A549 (cell line): Measurements from ENCODE around the gene DISC1. TPM values are rescaled to one million over a fixed set of nuclear protein-coding genes. Genes with fewer than 3 reads are reported as not detected.
A peak's percentile ranks its signal among the peaks of the same experiment; 100 is the strongest.

Experiments
- ATAC-seq, 2 experiments: fragments of 200-7000 bp in 1 of 2; fragments of >200 bp in 1 of 2; cut with Nextera tagmentation in 1 of 2; cut with Tn5 transposase in 1 of 2; 3 replicates each; pipeline versions ENCODE4 v1.8.0 to v1.9.1; 2018 to 2020; ENCODE audit warnings: mild to moderate bottlenecking in 1 of 2, moderate library complexity in 1 of 2
- CTCF ChIA-PET: fragments of 300-600 bp; sonication (Branson Sonifier 250); formaldehyde crosslinking; extraction: SDS; loops from one replicate; lab custom pipeline; 2021; ENCODE audit warnings: antibody characterized with exemption, inconsistent platforms; lab: Yijun Ruan, JAX
- POLR2A ChIA-PET: fragments of 350-600 bp; formaldehyde crosslinking; extraction: SDS; loops from one replicate; lab custom pipeline; 2021; ENCODE audit warnings: antibody characterized with exemption, inconsistent platforms; lab: Yijun Ruan, JAX
- DNase-seq, 2 experiments: peaks; one replicate each; pipeline versions ENCODE4 v3.0.0 to v3.0.0-alpha.2; 2011 to 2016; ENCODE audit warnings: low read depth in 1 of 2, low spot score in 1 of 2
- FAIRE-seq: peaks from 2 replicates; lab custom pipeline; 2011; peaks lifted over from hg19 to GRCh38; lab: Jason Lieb, UNC
- H3K27ac ChIP-seq, 2 experiments: fragments of >200 bp; sonication (Bioruptor Twin); formaldehyde crosslinking; 3 replicates each; pipeline ENCODE4 v1.5.1; 2016 to 2017
- H3K4me1 ChIP-seq: fragments of >200 bp; sonication (Bioruptor Twin); formaldehyde crosslinking; 3 replicates; pipeline ENCODE4 v1.6.1; 2016
- H3K4me2 ChIP-seq: fragments of >200 bp; sonication (Bioruptor Twin); formaldehyde crosslinking; 3 replicates; pipeline ENCODE4 v1.6.1; 2016
- H3K4me3 ChIP-seq: fragments of >200 bp; sonication (Bioruptor Twin); formaldehyde crosslinking; 3 replicates; pipeline ENCODE4 v1.5.1; 2016
- H3K9me3 ChIP-seq: fragments of >200 bp; sonication (Bioruptor Twin); formaldehyde crosslinking; 3 replicates; pipeline ENCODE4 v1.6.1; 2016
- ATOH8 ChIP-seq: fragments of 250-450 bp; sonication (Bioruptor Pico); IDR thresholded peaks from 2 replicates; pipeline ENCODE4 v1.5.0; 2020; ENCODE audit warnings: low read depth, mild to moderate bottlenecking, moderate library complexity
- BHLHE40 ChIP-seq: IDR thresholded peaks from 2 replicates; pipeline ENCODE4 v1.6.1; 2012; ENCODE audit warnings: low read depth, low read length, inconsistent platforms
- CHD2 ChIP-seq: fragments of 150-350 bp; IDR thresholded peaks from 2 replicates; pipeline ENCODE4 v1.6.1; 2014; ENCODE audit warnings: low read length; ENCODE audit not compliant: partially characterized antibody
- CTCF ChIP-seq: fragments of >200 bp; sonication (Bioruptor Twin); formaldehyde crosslinking; IDR thresholded peaks from 3 replicates; pipeline ENCODE4 v1.5.1; 2016
- ELK1 ChIP-seq: fragments of 150-350 bp; IDR thresholded peaks from 2 replicates; pipeline ENCODE4 v1.6.1; 2014; ENCODE audit warnings: low read depth, mild to moderate bottlenecking, low read length
- FOXS1 ChIP-seq: fragments of 250-450 bp; sonication (Bioruptor Pico); IDR thresholded peaks from 2 replicates; pipeline ENCODE4 v1.5.0; 2020; ENCODE audit warnings: mild to moderate bottlenecking, moderate library complexity
- HDAC2 ChIP-seq: fragments of 200-600 bp; sonication (generic); IDR thresholded peaks from 2 replicates; pipeline ENCODE4 v1.6.1; 2016
- HOXA7 ChIP-seq: fragments of 250-450 bp; sonication (Bioruptor Pico); IDR thresholded peaks from 2 replicates; pipeline ENCODE4 v1.5.0; 2020; ENCODE audit warnings: mild to moderate bottlenecking, moderate library complexity
- JUN ChIP-seq, 2 experiments: fragments of >200 bp; sonication (Bioruptor Twin); formaldehyde crosslinking; IDR thresholded peaks; 2 replicates in 1 of 2; 3 replicates in 1 of 2; pipeline ENCODE4 v1.6.1; 2016 to 2017
- MAFK ChIP-seq: fragments of 450-650 bp; IDR thresholded peaks from 2 replicates; pipeline ENCODE4 v1.6.1; 2014; ENCODE audit not compliant: partially characterized antibody
- MAX ChIP-seq: IDR thresholded peaks from 2 replicates; pipeline ENCODE4 v1.6.1; 2012
- MAZ ChIP-seq: fragments of 150-350 bp; IDR thresholded peaks from 2 replicates; pipeline ENCODE4 v1.6.1; 2014; ENCODE audit warnings: antibody characterized with exemption, low read depth, low read length, borderline replicate concordance
- NFE2L2 ChIP-seq: fragments of 150-350 bp; conservative IDR thresholded peaks from 2 replicates; pipeline ENCODE4 v1.6.1; 2014; ENCODE audit warnings: low read length
- POLR2A ChIP-seq: IDR thresholded peaks from 2 replicates; pipeline ENCODE4 v1.6.1; 2012; ENCODE audit warnings: mild to moderate bottlenecking, low read length
- RAD21 ChIP-seq, 2 experiments: fragments of >200 bp in 1 of 2; sonication (Bioruptor Twin) in 1 of 2; formaldehyde crosslinking in 1 of 2; IDR thresholded peaks in 1 of 2; conservative IDR thresholded peaks in 1 of 2; 2 replicates in 1 of 2; 3 replicates in 1 of 2; pipeline ENCODE4 v1.6.1; 2012 to 2018; ENCODE audit warnings: inconsistent platforms in 1 of 2
- REST ChIP-seq: fragments of 200-600 bp; sonication (generic); IDR thresholded peaks from 2 replicates; pipeline ENCODE4 v1.6.1; 2016; ENCODE audit warnings: antibody characterized with exemption, mild to moderate bottlenecking, moderate library complexity
- RFX5 ChIP-seq: fragments of 450-650 bp; IDR thresholded peaks from 2 replicates; pipeline ENCODE4 v1.7.1; 2014; ENCODE audit warnings: antibody characterized with exemption, mild to moderate bottlenecking, moderate library complexity
- TFCP2L1 ChIP-seq: fragments of 250-450 bp; sonication (Bioruptor Pico); IDR thresholded peaks from 2 replicates; pipeline ENCODE4 v1.5.0; 2021; ENCODE audit warnings: mild to moderate bottlenecking
- USF2 ChIP-seq: fragments of 450-650 bp; IDR thresholded peaks from 2 replicates; pipeline ENCODE4 v1.6.1; 2014; ENCODE audit warnings: antibody characterized with exemption
- WGBS: methylation state at CpG from one replicate; pipeline ENCODE4 v1.1.6; 2017; ENCODE audit errors: missing lambda C conversion rate; 5-methylcytosine and 5-hydroxymethylcytosine counted together
- polyA plus RNA-seq, 4 experiments: library from polyadenylated mRNA; depleted of rRNA in 3 of 4; stranded (reverse); fragments of >200 nt; fragmentation: RNase III in 1 of 4; extraction: RNeasy Plus Mini Kit Qiagen cat#74134 plus additional on column Dnase treatment in 1 of 4; gene quantifications; 2 replicates in 3 of 4; 3 replicates in 1 of 4; pipeline ENCODE4 v1.2.3, GENCODE V29; 2011 to 2017

DISC1 gene
- polyA plus RNA-seq, 2 of the 4 experiments (the other 2 are of a cell fraction), result 0.39 to 0.74 TPM

GRCh38 chr1:232077809-232078208 is 451.2 kb downstream of the DISC1 start:
- H3K4me1 ChIP-seq, result no peaks in the 10 kb centered on the region
- POLR2A ChIA-PET, result no interaction called here
- no peak overlapping the region for H3K27ac ChIP-seq
- no peak overlapping the region for H3K4me2 ChIP-seq
- WGBS, result 38% methylated on average over 1 of the region's 1 CpG
- DNase-seq, result no peak
- ATAC-seq, result no peak
- H3K4me3 ChIP-seq, result no peak overlapping the region
- H3K9me3 ChIP-seq, result no peaks in the 10 kb centered on the region
- TF ChIP-seq USF2, result peak; percentile 30; the same call in 1 of the 2 replicates
- no peak for TF ChIP-seq NFE2L2
- no peak for TF ChIP-seq JUN (IDR thresholded peaks at IDR 0.05)
- TF ChIP-seq CTCF, result no peak
- TF ChIP-seq RAD21 (conservative IDR thresholded peaks at IDR 0.05 in 1 of 2, IDR thresholded peaks at IDR 0.05 in 1 of 2), result no peak
- no peak for TF ChIP-seq ELK1
- no peak for TF ChIP-seq HOXA7 (CRISPR knock-in tag)
- no peak for TF ChIP-seq CHD2
- CTCF ChIA-PET, result no interaction called here
- no peak for FAIRE-seq

- CTCF ChIA-PET, result interaction anchor here (2.2 kb wide), 1 partner anchor 543 kb away, joined by 5 read pairs; no protein-coding TSS in a partner anchor
- Histone ChIP-seq H3K4me3 (no peak overlapping the region), H3K4me2 (no peak overlapping the region), H3K27ac (no peak overlapping the region), H3K9me3 (no peaks in the 10 kb centered on the region), H3K4me1 (no peaks in the 10 kb centered on the region)
- DNase-seq, result no peak
- WGBS, result 63% methylated on average over 6 of the region's 6 CpGs
- no peak for FAIRE-seq
- POLR2A ChIA-PET, result no interaction called here
- peak in 1 of 2 experiments; percentile 39; a peak in 1 of 6 replicates for ATAC-seq
- no peak for TF ChIP-seq TFCP2L1 (CRISPR knock-in tag)
- peak; percentile 81 for TF ChIP-seq MAFK
- TF ChIP-seq REST, result peak; percentile 70; the same call in 1 of the 2 replicates
These were observed 458.1 kb downstream of the DISC1 start for GRCh38 chr1:232084584-232085223.

- no peak for DNase-seq
- Histone ChIP-seq H3K4me1 (no peaks in the 10 kb centered on the region), H3K27ac (no peak overlapping the region), H3K4me2 (no peak overlapping the region), H3K4me3 (no peak overlapping the region), H3K9me3 (no peaks in the 10 kb centered on the region)
- CTCF ChIA-PET, result interaction anchor here (1.1 to 1.4 kb wide), 2 partner anchors 175 to 224 kb away, joined by 3 read pairs; no protein-coding TSS in a partner anchor
- no peak for FAIRE-seq
- WGBS, result 93% methylated on average over 3 of the region's 3 CpGs
- POLR2A ChIA-PET, result no interaction called here
- no peak for ATAC-seq
- TF ChIP-seq FOXS1, result no peak
- TF ChIP-seq MAX, result no peak
- TF ChIP-seq RFX5, result no peak
- no peak for TF ChIP-seq POLR2A
- TF ChIP-seq NFE2L2, result no peak
- no peak for TF ChIP-seq HDAC2
- TF ChIP-seq HOXA7 (CRISPR knock-in tag), result no peak
- no peak for TF ChIP-seq REST
- no peak for TF ChIP-seq ATOH8 (CRISPR knock-in tag)
- no peak for TF ChIP-seq BHLHE40
- TF ChIP-seq MAZ, result no peak
These were observed 464.2 kb downstream of the DISC1 start for GRCh38 chr1:232090816-232091215.
